Globus pallidus (tissue), 1 donor: Measurements from ENCODE around the gene ELOVL5.

ENCODE experiments used
- DNase-seq: peaks from one replicate; pipeline ENCODE4 v3.0.0-alpha.2; 2015; ENCODE audit warnings: low spot score

ELOVL5 gene

GRCh38 chr6:53269827-53270226 is 78.9 kb downstream of the ELOVL5 start:
- DNase-seq, result no peak

GRCh38 chr6:53268858-53269608 is 79.7 kb downstream of the ELOVL5 start:
- no peak for DNase-seq

GRCh38 chr6:53266553-53267090 is 82.1 kb downstream of the ELOVL5 start:
- DNase-seq, result no peak

GRCh38 chr6:53264915-53265607 is 83.7 kb downstream of the ELOVL5 start:
- no peak for DNase-seq

GRCh38 chr6:53264337-53264736 is 84.4 kb downstream of the ELOVL5 start:
- no peak for DNase-seq

- DNase-seq, result no peak
Measured at GRCh38 chr6:53263917-53264316, 84.8 kb downstream of the ELOVL5 start.

- no peak for DNase-seq
Measured at GRCh38 chr6:53259860-53260580, 88.7 kb downstream of the ELOVL5 start.

- no peak for DNase-seq
Measured at GRCh38 chr6:53258774-53259155, 90.0 kb downstream of the ELOVL5 start.

- DNase-seq, result no peak
Measured at GRCh38 chr6:53258076-53258773, 90.5 kb downstream of the ELOVL5 start.

- no peak for DNase-seq
Measured at GRCh38 chr6:53257533-53257932, 91.2 kb downstream of the ELOVL5 start.

GRCh38 chr6:53257001-53257400 is 91.7 kb downstream of the ELOVL5 start:
- no peak for DNase-seq

GRCh38 chr6:53252177-53252692 is 96.5 kb downstream of the ELOVL5 start:
- no peak for DNase-seq

GRCh38 chr6:53251033-53251672 is 97.6 kb downstream of the ELOVL5 start:
- DNase-seq, result no peak

GRCh38 chr6:53250176-53251032 is 98.3 kb downstream of the ELOVL5 start:
- no peak for DNase-seq

- DNase-seq, result no peak
Measured at GRCh38 chr6:53246924-53247323, 101.8 kb downstream of the ELOVL5 start.

GRCh38 chr6:53244958-53245357 is 103.8 kb downstream of the ELOVL5 start:
- no peak for DNase-seq

- no peak for DNase-seq
Measured at GRCh38 chr6:53244399-53244931, 104.3 kb downstream of the ELOVL5 start.

- peak; percentile 11 for DNase-seq
Measured at GRCh38 chr6:53241938-53242337, 106.8 kb downstream of the ELOVL5 start.

GRCh38 chr6:53240761-53241160 is 108.0 kb downstream of the ELOVL5 start:
- DNase-seq, result no peak

- no peak for DNase-seq
Measured at GRCh38 chr6:53240139-53240538, 108.6 kb downstream of the ELOVL5 start.
